Mucosa of descending colon (tissue), 3 donors: ENCODE data around the gene ATP5PB. TPM values are rescaled to one million over a fixed set of nuclear protein-coding genes. Genes with fewer than 3 reads are reported as not detected.

ENCODE experiments used
- ATAC-seq: fragments of 200-7000 bp; cut with Tn5 transposase; one replicate; pipeline ENCODE4 v1.9.1; 2020; ENCODE audit warnings: mild to moderate bottlenecking, moderate library complexity
- DNase-seq, 3 donors: peaks; one replicate each; pipeline ENCODE4 v3.0.0-alpha.2; 2020
- H3K36me3 ChIP-seq: fragments of 200-600 bp; one replicate; pipeline ENCODE4 v1.8.0; 2021; ENCODE audit warnings: low read depth, mild to moderate bottlenecking
- H3K4me1 ChIP-seq: fragments of 200-600 bp; one replicate; pipeline ENCODE4 v1.8.0; 2021; ENCODE audit warnings: low read depth, mild to moderate bottlenecking
- H3K4me3 ChIP-seq: fragments of 200-600 bp; one replicate; pipeline ENCODE4 v1.8.0; 2021; ENCODE audit warnings: mild to moderate bottlenecking
- H3K9me3 ChIP-seq: fragments of 200-600 bp; one replicate; pipeline ENCODE4 v1.8.0; 2021; ENCODE audit warnings: mild to moderate bottlenecking
- CTCF ChIP-seq: fragments of 200-600 bp; IDR thresholded peaks from one replicate; pipeline ENCODE4 v1.8.0; 2022; ENCODE audit warnings: antibody characterized with exemption, mild to moderate bottlenecking
- intact Hi-C, 2 donors: fragments of 100-400 bp; cut with DNase I in 1 of 2; cut with micrococcal nuclease in 1 of 2; formaldehyde crosslinking; loops; one replicate each; pipeline versions ENCODE4 v1.11.0 to v1.11.1; 2022; cut with DNase I, micrococcal nuclease
- long read RNA-seq, 2 donors: library from polyadenylated mRNA; unstranded; transcript quantifications; one replicate each; pipeline ENCODE4 v2.0.0, GENCODE V29; 2019 to 2021
- total RNA-seq, 3 donors: library from RNA; stranded (reverse); fragmentation: NEBNext Ultra II Directional in 2 of 3; extraction: Animal tissue kit (Norgen Biotek cat#: 25700) in 2 of 3; gene quantifications; one replicate each; pipeline versions ENCODE4 v1.2.1 to v1.2.4, GENCODE V29; 2021 to 2023
- donor health status: DM: no; HTN: no; CAD: no; lungs with moderate emphysema.
- donor health status: DM: no; HTN: no; CAD: no.
- donor health status: DM: no; HTN: yes; CAD: no.

ATP5PB gene
- 100 to 1,000 TPM; 274 to 427 (median 390) TPM for total RNA-seq
- long read RNA-seq, donor 1, transcript ATP5PB-202 (7 exons, 3,156 nt), result major isoform, 201 of 212 reads
- long read RNA-seq, donor 1, transcript ATP5PB-201 (6 exons, 1,040 nt), result minor isoform, 5 of 212 reads
- long read RNA-seq, donor 1, partial matches to known transcripts, result 3 of 212 reads
- long read RNA-seq, donor 1, other reads (novel, unspliced or antisense), result 3 of 212 reads
- long read RNA-seq, donor 2, transcript ATP5PB-202 (7 exons, 3,156 nt), result major isoform, 281 of 301 reads
- long read RNA-seq, donor 2, partial matches to known transcripts, result 6 of 301 reads
- long read RNA-seq, donor 2, other reads (novel, unspliced or antisense), result 10 of 301 reads

- no peaks in the 10 kb centered on the region for H3K9me3 ChIP-seq
- peaks cover 43% of the 10 kb centered on the region for H3K4me1 ChIP-seq
- DNase-seq, result peak; percentile 90 to 96 (median 94)
- H3K36me3 ChIP-seq, result no peaks in the 10 kb centered on the region
- peak within 1 kb of the TSS; percentile 82 for H3K4me3 ChIP-seq
- ATAC-seq, result peak; percentile 97
- no peak for TF ChIP-seq CTCF
- intact Hi-C loops, result no loop called here
Observed at GRCh38 chr1:111448918-111449702, at the start of gene ATP5PB, which contains the start of gene WDR77. Gene ATP5PB (plus strand): TSS chr1:111449464. CDS start chr1:111449542, 78 bp downstream. Gene WDR77 (minus strand): TSS chr1:111449256. CDS start chr1:111449169, 87 bp downstream.

- Histone ChIP-seq H3K36me3 (no peaks in the 10 kb centered on the region), H3K9me3 (no peaks in the 10 kb centered on the region), H3K4me3 (no peak overlapping the region), H3K4me1 (no peaks in the 10 kb centered on the region)
- peak in 1 of 3 donors; percentile 86 for DNase-seq
- no peak for ATAC-seq
- TF ChIP-seq CTCF, result peak; percentile 40
- intact Hi-C loops, result loop anchor here (5.0 to 10.0 kb wide), 2 partner anchors 175 to 178 kb away; partner anchors contain the start of gene CHI3L2 (in 1 of the 2)
Observed at GRCh38 chr1:111399792-111400610, 49.3 kb upstream of the ATP5PB start.

- ATAC-seq, result no peak
- no peak for TF ChIP-seq CTCF
- no peaks in the 10 kb centered on the region for H3K9me3 ChIP-seq
- no peaks in the 10 kb centered on the region for H3K4me1 ChIP-seq
- intact Hi-C loops, result loop anchor here (5.0 to 10.0 kb wide), 2 partner anchors 177 to 180 kb away; partner anchors contain the start of gene CHI3L2 (in 1 of the 2)
- no peaks in the 10 kb centered on the region for H3K36me3 ChIP-seq
- no peak for DNase-seq
- no peak overlapping the region for H3K4me3 ChIP-seq
Observed at GRCh38 chr1:111402083-111402482, 47.2 kb upstream of the ATP5PB start.

DNA sequence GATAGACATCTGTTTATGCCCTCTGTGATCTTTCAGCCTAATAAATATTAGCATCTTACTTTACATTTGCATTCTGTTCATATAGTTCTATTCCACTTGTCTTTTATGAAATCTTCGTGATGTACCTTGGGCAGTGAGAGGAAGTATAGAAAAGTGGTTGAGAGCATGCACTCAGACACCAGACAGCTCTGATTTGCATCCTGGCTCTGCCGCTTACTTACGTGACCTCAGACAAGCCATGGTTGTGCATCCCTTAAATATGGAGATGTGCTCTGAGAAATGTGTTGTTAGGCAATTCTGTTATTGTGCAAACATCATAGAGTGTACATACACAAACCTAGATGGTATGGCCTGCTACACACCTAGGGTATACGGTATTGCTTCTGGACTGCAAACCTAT lies 44.7 kb upstream of the ATP5PB start:
- Histone ChIP-seq H3K9me3 (no peaks in the 10 kb centered on the region), H3K36me3 (no peaks in the 10 kb centered on the region), H3K4me3 (no peak overlapping the region), H3K4me1 (no peaks in the 10 kb centered on the region)
- no peak for DNase-seq
- no peak for TF ChIP-seq CTCF
- intact Hi-C loops, result loop anchor here (5.0 to 10.0 kb wide), 2 partner anchors 180 to 182 kb away; partner anchors contain the start of gene CHI3L2 (in 1 of the 2)
- ATAC-seq, result peak; percentile 35

DNA sequence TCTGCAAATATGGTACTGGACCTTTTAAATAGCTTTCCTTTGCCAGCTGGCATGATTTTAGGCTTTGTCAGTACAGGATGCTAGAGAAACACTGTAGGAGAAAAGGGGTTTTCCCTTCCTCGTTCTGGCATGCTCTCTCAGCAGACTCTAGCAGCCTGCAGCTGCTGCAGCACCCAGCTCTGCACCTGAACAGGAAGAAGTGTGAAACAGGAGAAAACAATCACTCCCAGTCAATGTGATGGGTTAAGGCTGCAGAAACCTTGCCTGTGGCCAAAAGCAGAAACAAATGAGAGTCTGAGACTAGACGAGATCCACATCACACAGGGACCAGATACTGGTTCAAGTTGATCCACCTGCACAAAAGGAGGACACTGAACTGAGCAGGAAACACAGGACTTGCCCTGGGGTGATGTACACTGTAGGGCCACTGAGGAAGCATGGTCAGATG lies 42.9 kb upstream of the ATP5PB start:
- H3K4me1 ChIP-seq, result no peaks in the 10 kb centered on the region
- no peaks in the 10 kb centered on the region for H3K36me3 ChIP-seq
- intact Hi-C loops, result loop anchor here in 1 of 2 donors (10.0 kb wide), 1 partner anchor 182 kb away; the partner anchor contains the start of gene CHI3L2
- TF ChIP-seq CTCF, result no peak
- peak in 2 of 3 donors; percentile 23 to 56 for DNase-seq
- peak; percentile 95 for ATAC-seq
- H3K9me3 ChIP-seq, result no peaks in the 10 kb centered on the region
- H3K4me3 ChIP-seq, result no peak overlapping the region
